HFFc6 (cell line): ENCODE data around the gene ADAM12. TPM values are rescaled to one million over a fixed set of nuclear protein-coding genes. Genes with fewer than 3 reads are reported as not detected.

Experiments used
- DNase-seq: peaks from one replicate; pipeline ENCODE4 v3.0.0-alpha.2; 2018
- H3K27ac Mint-ChIP-seq: 2 replicates; pipeline ENCODE4 v1.8.0; 2020; ENCODE audit warnings: mild to moderate bottlenecking, mixed read lengths
- H3K27me3 Mint-ChIP-seq: 2 replicates; pipeline ENCODE4 v1.8.0; 2021; ENCODE audit warnings: mild to moderate bottlenecking, moderate library complexity, mixed read lengths; ENCODE audit not compliant: insufficient read depth
- H3K36me3 Mint-ChIP-seq: 2 replicates; pipeline ENCODE4 v1.8.0; 2021; ENCODE audit warnings: low read depth, mixed read lengths
- H3K4me1 Mint-ChIP-seq: 2 replicates; pipeline ENCODE4 v1.8.0; 2020; ENCODE audit warnings: low read depth, mixed read lengths
- H3K4me3 Mint-ChIP-seq: 2 replicates; pipeline ENCODE4 v1.8.0; 2020; ENCODE audit warnings: mild to moderate bottlenecking, moderate library complexity, mixed read lengths
- H3K9me3 Mint-ChIP-seq: 2 replicates; pipeline ENCODE4 v1.8.0; 2020; ENCODE audit warnings: mild to moderate bottlenecking, mixed read lengths
- total RNA-seq, 6 experiments: library from RNA; stranded (reverse); fragmentation: NEBNext Ultra II Directional; extraction: Animal tissue kit (Norgen Biotek cat#: 25700); gene quantifications; 2 replicates in 1 of 6; 3 replicates in 5 of 6; pipeline ENCODE4 v1.2.3, GENCODE V29; 2021
- TF ChIP-seq, protein P1 (sequence below): fragments of 200-600 bp; sonication (generic); IDR thresholded peaks from 2 replicates; pipeline ENCODE4 v1.5.0; 2021; ENCODE audit warnings: antibody characterized with exemption, mild to moderate bottlenecking

The ADAM12 gene
- total RNA-seq, 6 experiments from 2014 or later: 7.5 to 12.5 (median 11.5) TPM

DNA sequence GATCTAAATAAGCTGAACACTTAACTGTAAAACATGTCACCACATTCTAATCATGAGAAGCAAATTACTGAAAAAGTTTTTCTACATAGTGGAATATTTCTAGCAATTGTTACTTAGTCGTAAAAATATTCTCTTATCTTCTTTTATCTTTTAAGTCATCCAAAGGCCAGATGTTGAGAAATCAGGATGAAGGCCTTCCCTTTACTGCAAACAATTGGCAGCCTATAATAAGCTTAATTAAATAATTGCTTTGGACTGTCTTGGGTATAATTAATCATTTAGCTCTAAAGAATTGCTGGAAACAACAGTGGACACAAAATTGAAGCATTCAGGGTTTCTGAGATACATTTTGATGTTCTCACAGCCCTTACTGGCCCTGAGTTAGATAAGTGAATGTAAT lies 265.4 kb downstream of the ADAM12 start:
- Mint-ChIP-seq H3K4me3 (no peak overlapping the region), H3K27me3 (no peaks in the 10 kb centered on the region; the same call in 1 of the 2 replicates), H3K36me3 (no peaks in the 10 kb centered on the region), H3K27ac (no peak overlapping the region), H3K9me3 (no peaks in the 10 kb centered on the region), H3K4me1 (peaks cover 17% of the 10 kb centered on the region)
- DNase-seq: no peak
- TF ChIP-seq, protein P1, sequence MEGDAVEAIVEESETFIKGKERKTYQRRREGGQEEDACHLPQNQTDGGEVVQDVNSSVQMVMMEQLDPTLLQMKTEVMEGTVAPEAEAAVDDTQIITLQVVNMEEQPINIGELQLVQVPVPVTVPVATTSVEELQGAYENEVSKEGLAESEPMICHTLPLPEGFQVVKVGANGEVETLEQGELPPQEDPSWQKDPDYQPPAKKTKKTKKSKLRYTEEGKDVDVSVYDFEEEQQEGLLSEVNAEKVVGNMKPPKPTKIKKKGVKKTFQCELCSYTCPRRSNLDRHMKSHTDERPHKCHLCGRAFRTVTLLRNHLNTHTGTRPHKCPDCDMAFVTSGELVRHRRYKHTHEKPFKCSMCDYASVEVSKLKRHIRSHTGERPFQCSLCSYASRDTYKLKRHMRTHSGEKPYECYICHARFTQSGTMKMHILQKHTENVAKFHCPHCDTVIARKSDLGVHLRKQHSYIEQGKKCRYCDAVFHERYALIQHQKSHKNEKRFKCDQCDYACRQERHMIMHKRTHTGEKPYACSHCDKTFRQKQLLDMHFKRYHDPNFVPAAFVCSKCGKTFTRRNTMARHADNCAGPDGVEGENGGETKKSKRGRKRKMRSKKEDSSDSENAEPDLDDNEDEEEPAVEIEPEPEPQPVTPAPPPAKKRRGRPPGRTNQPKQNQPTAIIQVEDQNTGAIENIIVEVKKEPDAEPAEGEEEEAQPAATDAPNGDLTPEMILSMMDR: no peak

DNA sequence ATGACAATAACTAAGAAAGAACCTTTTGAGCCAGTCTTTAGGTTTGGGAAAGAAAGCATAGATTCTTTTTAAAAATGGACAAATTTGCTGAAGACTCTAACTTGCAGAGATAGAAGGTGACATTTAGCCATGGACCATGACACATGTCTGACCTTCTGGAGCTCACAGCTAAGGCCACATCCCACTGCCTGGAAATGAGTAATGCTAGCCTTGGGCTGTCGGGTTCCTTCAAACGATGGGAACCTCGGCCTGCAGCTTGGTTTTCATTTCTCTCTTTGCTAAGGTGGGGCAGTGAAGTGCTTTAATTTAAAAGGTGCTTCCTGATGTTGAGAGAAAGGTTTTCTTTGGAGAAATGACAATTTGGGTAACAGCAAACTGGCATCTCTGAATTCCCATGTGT lies 268.7 kb downstream of the ADAM12 start:
- H3K36me3 Mint-ChIP-seq: no peaks in the 10 kb centered on the region
- H3K4me1 Mint-ChIP-seq: peaks cover 17% of the 10 kb centered on the region
- H3K27me3 Mint-ChIP-seq: no peaks in the 10 kb centered on the region
- H3K4me3 Mint-ChIP-seq: no peak overlapping the region
- no peak overlapping the region for H3K27ac Mint-ChIP-seq
- TF ChIP-seq, protein P1: no peak; the same call in 1 of the 2 replicates
- DNase-seq: peak; percentile 34
- H3K9me3 Mint-ChIP-seq: no peaks in the 10 kb centered on the region

DNA sequence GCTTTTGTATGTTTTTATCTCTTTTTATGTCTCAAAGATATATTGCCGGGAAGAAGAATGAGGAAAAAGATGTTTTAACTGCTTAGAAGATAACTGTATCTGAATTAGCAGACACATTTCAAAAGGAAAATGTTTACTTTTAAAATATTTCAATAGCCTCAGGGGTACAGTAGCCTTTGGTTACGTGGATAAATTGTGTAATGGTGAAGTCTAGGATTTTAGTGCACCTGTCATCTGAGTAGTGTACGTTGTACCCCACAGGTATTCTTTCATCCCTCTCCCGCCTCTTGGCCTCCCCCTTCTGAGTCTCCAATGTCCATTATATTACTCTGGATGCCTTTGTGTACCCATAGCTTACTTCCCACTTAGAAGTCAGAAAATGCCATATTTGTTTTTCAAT lies 269.8 kb downstream of the ADAM12 start:
- no peaks in the 10 kb centered on the region for H3K27me3 Mint-ChIP-seq
- TF ChIP-seq, protein P1: no peak
- no peak overlapping the region for H3K27ac Mint-ChIP-seq
- no peaks in the 10 kb centered on the region for H3K9me3 Mint-ChIP-seq
- no peak overlapping the region for H3K4me3 Mint-ChIP-seq
- DNase-seq: no peak
- H3K36me3 Mint-ChIP-seq: no peaks in the 10 kb centered on the region; the same call in 1 of the 2 replicates
- peaks cover 17% of the 10 kb centered on the region for H3K4me1 Mint-ChIP-seq

DNA sequence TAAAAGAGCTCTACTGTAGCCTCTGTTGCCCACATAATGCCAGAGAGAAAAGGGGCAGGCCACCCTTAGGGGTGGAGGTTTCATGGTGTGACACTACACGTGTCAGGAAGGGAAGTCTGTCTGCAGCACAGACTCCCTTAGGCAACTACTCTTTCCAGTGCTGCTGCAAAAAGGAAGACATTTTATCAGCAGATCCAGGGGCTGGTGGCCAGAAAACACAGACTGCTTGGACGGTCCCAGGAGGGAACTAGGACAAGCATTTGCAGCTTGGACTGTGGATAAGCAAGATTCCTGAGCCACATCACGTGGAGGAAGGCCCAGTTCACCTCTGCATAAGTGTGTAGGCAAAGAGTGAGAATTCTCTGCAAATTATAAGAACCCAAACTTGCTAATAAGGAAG lies 271.1 kb downstream of the ADAM12 start:
- Mint-ChIP-seq H3K4me1 (peaks cover 11% of the 10 kb centered on the region), H3K36me3 (no peaks in the 10 kb centered on the region; the same call in 1 of the 2 replicates), H3K27me3 (no peaks in the 10 kb centered on the region), H3K4me3 (no peak overlapping the region), H3K9me3 (no peaks in the 10 kb centered on the region), H3K27ac (no peak overlapping the region)
- TF ChIP-seq, protein P1: no peak
- DNase-seq: no peak

DNA sequence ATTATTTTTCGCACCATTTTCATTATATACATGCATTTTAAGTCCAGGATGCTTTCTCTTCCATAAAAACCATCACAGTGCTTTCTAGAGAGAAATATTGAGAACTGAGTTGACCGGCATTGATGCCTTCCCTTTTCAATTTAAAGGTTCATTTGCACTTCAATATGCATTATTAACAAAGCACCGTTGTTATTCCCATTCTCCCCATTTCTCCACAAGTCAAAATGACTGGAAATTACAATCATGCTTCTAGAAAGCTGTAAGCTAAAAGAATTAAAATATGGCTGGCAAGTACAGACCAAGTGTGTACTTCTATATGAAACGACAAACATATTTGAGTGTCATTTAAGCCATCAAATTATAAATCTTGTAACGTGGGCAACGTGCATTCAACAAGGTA lies 272.4 kb downstream of the ADAM12 start:
- TF ChIP-seq, protein P1: no peak
- H3K4me3 Mint-ChIP-seq: no peak overlapping the region
- H3K4me1 Mint-ChIP-seq: peaks cover 11% of the 10 kb centered on the region
- no peak overlapping the region for H3K27ac Mint-ChIP-seq
- no peaks in the 10 kb centered on the region for H3K27me3 Mint-ChIP-seq
- peaks cover 5% of the 10 kb centered on the region for H3K36me3 Mint-ChIP-seq
- no peaks in the 10 kb centered on the region for H3K9me3 Mint-ChIP-seq
- DNase-seq: no peak
